Stimulated activated CD4-positive, alpha-beta T cell treated with anti-CD3 and anti-CD28 coated beads, TNF-alpha, amount 100 ng/mL, for 4 hours (primary cell): ENCODE measurements around the gene EP300.
"Not testable (repeated sequence)": the region's sequence is repeated elsewhere in the genome, so short reads cannot be mapped to it uniquely, and the experiment has no call there.

Experiments used
- DNase-seq, 3 experiments: peaks; one replicate each; pipeline ENCODE4 v3.0.0-alpha.2; 2020; ENCODE audit warnings: low read depth in 3 of 3

The EP300 gene

GRCh38 chr22:41152902-41153301 is 60.5 kb downstream of the EP300 start:
- no peak for DNase-seq

- DNase-seq = no peak
Measured at GRCh38 chr22:41157083-41157482, 64.7 kb downstream of the EP300 start.

GRCh38 chr22:41169157-41169556 is 76.8 kb downstream of the EP300 start:
- DNase-seq = no peak

DNA sequence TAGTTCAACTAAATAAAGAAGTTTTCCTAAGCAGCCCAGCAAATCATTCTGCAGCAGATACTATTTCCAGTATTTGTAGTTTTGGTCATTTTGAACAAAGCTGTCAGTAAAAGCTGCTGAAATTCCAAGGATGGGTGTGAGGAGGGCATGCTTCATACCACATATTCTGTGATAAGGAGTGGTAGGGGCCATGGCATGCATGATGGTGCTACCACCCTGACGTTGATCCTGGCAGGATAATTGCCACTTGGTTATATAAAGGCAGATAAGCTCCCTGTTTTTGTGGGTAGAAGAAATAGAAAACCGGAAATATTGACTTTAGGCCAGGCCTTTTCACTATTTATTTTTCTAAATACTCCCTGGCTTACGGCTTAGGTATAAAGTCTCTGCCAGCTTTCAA is 79.6 kb downstream of the EP300 start:
- DNase-seq = no peak

DNA sequence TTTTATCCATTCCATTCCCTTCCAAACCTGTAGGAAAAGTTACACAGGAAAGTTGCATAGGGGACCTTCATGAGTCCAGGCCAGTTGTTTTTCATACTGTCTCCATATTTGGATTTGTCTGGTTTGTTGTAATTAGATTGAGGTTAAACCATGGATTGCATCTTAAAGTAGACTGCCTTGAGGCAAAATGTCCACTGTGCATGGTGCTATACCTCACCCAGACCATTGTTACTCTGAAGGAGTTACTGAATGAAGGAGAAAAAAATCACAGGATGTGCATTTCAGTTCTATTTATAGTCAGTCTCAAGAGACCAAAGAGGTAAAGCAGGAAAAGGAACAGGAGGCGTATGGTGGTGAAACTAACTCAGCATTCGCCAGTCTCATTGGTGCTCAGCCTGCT is 83.2 kb downstream of the EP300 start:
- DNase-seq = no peak

- DNase-seq = no peak
Measured at GRCh38 chr22:41177040-41177621, 84.7 kb downstream of the EP300 start.

- DNase-seq = no peak
Measured at GRCh38 chr22:41177622-41178424, 85.4 kb downstream of the EP300 start.

DNA sequence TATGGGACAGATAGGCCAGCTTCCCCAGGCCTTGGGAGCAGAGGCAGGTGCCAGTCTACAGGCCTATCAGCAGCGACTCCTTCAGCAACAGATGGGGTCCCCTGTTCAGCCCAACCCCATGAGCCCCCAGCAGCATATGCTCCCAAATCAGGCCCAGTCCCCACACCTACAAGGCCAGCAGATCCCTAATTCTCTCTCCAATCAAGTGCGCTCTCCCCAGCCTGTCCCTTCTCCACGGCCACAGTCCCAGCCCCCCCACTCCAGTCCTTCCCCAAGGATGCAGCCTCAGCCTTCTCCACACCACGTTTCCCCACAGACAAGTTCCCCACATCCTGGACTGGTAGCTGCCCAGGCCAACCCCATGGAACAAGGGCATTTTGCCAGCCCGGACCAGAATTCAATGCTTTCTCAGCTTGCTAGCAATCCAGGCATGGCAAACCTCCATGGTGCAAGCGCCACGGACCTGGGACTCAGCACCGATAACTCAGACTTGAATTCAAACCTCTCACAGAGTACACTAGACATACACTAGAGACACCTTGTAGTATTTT is 86.1 kb downstream of the EP300 start:
- DNase-seq = no peak

GRCh38 chr22:41180362-41180761 is 88.0 kb downstream of the EP300 start:
- not testable (repeated sequence) for DNase-seq

GRCh38 chr22:41180926-41181325 is 88.5 kb downstream of the EP300 start:
- DNase-seq = no peak

DNA sequence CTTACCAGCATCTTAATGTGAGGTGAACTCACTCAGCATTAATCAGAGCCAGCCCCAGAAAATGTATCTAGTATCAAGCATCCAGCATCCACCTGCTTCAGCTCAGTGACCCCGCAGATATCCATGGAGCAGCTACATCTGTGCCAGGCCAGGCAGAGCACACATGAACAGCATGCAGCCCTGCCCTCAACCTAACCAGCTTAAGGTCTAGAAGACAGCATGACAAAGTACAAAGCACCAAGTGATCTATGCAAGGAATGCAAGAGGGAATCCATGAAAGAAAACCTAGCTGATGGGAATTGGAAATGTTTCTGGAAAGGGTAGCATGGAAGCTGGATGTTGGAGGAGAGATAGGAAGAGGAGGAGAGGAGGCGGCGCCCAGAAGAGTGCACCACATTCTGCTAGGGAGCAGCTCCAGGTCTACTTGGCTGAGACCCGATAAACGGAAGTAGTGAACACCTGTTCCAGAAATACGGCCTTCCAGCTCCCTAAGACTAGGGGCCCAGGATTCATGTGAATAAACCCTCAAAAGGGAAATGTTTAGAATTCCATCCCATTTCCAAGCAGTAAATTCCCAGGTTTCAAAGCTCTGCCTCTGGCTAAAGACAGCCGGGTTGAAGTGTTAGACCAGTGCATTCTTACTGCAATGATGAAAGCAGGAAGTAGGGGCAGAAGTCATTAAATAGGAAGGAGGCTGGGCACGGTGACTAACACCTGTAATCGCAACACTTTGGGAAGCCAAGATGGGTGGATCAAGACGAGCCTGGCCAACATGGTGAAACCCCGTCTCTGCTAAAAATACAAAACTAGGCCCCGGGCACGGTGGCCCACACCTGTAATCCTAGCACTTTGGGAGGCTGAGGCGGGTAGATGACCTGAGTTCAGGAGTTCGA is 89.2 kb downstream of the EP300 start:
- no peak for DNase-seq

DNA sequence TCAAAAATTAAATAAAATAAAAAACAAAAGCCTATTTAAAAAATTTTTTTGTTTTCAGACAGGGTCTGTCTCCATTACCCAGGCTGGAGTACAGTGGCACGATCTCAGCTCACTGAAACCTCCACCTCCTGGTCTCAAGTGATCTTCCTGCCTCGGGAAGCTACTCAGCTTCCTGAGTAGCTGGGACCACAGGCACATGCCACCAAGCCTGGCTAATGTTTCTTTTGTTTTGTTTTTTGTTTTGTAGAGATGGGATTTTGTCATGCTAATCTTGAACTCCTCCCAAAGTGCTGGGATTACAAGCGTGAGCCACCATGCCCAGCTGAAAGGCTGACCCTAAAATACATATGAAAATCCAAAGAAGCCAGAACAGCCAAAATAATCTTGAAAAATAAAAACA is 92.3 kb downstream of the EP300 start:
- no peak for DNase-seq

DNA sequence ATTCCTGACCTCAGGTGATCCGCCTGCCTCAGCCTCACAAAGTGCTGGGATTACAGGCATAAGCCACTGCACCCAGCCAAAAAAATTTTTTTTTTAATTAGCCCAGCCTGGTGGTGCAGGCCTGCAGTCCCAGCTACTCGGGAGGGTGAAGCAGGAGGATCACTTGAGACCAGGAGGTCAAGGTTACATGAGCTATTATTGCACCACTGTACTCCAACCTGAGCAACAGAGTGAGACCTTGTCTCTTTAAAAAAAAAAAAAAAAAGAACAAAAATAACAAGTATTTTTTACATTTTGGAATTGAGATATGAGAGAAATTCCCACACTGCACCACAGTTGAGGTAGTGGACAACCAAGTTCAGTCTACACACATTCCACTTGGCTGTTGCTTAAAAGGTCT is 99.1 kb downstream of the EP300 start:
- no peak for DNase-seq

DNA sequence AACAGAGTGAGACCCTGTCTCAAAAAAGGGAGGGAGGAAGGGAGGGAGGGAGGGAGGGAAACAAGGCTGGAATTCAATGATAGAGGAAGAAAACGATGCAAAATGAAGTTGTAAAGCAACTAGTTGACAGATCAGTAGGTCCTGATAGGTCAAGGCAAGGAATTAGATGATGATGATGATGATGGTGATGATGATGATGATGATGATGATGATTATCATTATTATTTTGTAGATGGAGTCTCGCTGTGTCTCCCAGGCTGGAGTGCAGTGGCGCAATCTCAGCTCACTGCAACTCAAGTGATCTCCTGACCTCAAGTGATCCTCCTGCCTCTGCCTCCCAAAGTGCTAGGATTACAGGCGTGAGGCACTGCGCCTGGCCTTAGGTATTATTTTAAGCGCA is 101.4 kb downstream of the EP300 start:
- DNase-seq = no peak

DNA sequence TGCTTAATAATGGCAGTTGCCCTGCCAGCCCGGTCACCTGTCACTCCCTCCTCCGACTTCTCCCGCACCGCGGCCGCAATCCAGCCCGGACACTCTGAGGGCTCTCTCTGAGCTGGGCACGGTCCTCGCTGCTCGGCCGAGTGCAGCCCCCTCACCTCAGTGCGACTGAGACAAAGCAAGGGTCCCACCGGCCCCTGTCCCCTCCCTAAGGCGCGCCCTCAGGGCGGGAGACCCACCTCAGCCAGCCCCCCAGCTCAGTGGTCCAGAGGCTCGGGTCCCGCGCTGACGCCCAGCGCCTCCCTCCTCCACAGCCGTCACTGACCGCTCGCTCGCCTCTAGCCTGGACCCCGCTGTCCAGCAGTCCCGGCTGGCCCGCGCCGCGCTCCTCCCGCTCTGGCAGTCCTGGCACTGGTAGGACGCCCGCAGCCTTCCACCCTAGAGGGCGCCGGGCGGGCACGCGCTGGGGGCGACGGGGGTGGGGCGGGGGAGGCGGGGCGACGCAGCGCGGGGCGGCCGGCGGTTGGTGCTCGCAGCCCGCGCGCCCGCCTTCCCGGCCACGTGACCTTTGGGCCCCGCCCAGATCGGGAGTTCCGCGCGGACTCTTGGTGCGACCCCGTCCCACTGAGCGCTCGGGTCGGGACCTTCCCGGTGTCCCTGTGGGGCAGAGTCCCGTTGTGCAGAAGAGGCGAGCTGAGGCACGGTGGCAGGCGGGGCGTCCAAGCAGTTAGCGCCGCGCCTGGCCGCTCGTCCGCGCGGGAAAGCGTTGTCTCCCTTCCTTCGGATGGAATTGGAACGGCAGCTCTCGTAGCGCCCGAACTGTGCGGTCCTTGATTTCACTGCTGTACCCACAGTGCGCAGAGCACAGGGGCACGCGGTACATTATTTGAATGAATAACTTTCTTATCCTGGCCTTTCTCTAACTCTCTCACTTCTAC is 104.9 kb downstream of the EP300 start:
- peak; percentile 68 to 83 (median 75) for DNase-seq

DNA sequence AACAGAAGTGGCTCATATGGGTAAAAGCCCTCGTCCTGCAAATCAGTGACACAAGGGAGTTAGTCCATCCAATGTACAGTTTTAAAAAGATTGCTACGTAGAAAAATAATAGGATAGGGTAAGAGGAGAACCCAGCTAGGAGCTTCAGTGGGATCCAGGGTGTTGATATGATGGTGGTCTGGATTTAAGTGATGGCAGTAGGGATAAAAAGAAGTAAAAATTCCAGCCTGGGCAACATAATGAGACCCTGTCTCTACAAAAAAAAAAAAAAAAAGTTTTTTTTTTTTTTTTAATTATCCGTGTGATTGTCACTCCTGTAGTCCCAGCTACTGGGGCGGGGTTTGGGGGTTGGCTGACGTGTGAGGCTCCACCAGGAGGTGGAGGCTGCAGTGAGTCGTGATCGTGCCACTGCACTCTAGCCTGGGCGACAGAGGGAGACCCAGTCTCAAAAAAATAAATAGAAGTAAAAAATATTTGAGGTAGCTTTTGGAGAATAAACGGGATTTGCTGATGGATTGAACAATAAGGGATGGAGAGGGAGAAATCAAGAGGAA is 105.7 kb downstream of the EP300 start:
- DNase-seq = peak in 2 of 3 experiments; percentile 31 to 36

DNA sequence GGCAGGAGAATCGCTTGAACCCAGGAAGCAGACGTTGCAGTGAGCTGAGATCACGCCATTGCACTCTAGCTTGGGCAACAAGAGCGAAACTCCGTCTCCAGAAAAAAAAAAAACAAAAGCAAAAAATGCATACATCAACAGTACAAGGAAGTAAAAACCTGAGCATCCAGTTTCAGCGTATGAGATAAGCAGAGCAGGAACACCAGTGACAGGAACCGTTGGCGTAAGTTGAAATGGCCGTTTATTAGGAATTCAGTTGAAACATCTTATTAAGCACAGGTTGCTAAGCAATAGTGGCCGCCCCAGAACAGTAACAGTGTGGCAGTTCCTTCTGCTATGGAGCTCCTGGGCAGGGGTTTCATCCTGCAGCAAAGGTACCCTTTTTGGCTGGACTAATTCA is 108.7 kb downstream of the EP300 start:
- no peak for DNase-seq

DNA sequence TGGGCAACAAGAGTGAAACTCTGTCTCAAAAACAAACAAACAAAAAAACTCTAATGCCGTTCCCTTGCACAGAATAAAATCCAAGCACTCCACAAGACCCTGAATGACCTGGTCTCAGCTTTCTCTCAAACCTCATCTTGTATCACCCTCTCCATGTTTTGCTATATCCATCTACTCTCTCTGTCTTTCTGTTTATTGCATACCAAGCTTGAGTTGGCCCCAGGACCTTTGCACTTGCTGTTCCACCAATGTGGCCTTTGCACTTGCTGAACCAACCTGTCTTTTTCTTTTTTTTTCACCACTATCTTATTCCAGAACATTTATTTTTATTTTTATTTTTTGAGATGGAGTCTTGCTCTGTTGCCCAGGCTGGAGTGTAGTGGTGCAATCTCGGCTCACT is 110.7 kb downstream of the EP300 start:
- DNase-seq = no peak

DNA sequence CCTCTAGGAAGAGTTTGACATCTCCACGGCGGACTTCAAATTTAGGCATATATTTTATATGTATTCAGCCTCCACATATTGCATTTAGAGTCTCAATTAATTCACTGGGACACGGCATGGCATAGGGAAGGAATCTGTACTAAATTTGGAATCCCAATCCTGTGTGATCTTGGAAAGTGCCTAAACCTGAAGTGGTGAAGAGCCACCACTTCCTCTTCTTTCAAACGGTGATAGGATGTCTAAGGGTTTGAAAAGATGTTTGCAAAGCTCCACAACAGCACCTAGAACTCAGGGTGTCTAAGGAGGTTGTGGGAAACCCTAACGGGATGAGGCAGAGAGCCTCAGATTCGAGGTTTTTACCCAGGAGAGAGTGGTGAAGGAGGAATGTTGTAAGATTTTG is 111.7 kb downstream of the EP300 start:
- DNase-seq = no peak

DNA sequence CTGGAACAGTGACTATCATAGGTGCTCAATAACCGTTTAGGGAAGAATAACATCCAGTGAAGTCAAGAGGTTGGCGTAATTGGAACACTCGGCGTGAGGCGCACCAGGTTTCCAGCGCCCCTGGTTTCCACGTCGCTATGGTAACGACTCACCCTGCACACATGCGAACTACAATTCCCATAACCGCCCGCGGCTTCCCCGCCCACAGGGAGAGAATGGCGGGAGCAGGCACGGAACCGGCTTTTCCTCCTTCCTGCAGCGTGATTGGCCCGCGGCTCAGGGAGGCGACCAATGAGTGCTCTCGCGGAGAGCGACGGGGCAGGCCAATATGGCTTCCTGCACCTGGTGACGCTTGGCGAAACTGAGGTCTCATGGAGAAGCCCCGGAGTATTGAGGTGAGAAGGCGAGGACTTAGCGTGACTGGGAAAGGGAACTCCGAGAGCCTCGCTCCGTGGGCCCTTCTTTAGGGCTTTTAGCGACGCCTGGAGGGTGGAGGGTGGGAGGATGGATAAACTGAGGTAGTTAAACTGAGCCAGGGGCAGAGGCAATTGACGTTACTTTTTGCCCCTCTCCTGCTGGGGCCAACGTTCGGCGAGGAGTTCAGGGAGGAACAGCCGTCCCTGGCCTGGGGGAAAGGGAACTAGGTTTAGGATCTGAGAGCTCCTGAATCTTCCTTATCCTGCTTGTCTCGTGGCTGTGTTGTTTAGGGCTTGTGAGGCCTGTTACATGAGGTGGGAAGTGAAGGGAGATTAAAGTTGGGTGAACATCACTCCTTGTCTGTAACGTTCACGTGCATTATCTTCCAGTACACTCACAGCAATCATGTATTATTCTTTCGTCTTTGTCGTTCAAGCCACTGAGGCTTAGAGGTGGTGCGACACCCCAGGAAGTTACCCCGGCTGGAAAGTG is 112.9 kb downstream of the EP300 start, which contains the start of gene L3MBTL2:
Gene L3MBTL2 (plus strand): TSS at position 321 of the 909 bp plus-strand sequence. CDS start 51 bp downstream, at position 372.
- DNase-seq = peak; percentile 91 to 99 (median 96)
